GM18873 (cell line): ENCODE measurements around the gene LPA.

Experiments used
- ATAC-seq: cut with Tn5 transposase; IDR thresholded peaks from one replicate; pipeline ENCODE4 v1.9.1; 2021; ENCODE audit warnings: mild to moderate bottlenecking, moderate library complexity, moderate number of reproducible peaks; ENCODE audit not compliant: unreplicated experiment, low FRiP score

Gene LPA

DNA sequence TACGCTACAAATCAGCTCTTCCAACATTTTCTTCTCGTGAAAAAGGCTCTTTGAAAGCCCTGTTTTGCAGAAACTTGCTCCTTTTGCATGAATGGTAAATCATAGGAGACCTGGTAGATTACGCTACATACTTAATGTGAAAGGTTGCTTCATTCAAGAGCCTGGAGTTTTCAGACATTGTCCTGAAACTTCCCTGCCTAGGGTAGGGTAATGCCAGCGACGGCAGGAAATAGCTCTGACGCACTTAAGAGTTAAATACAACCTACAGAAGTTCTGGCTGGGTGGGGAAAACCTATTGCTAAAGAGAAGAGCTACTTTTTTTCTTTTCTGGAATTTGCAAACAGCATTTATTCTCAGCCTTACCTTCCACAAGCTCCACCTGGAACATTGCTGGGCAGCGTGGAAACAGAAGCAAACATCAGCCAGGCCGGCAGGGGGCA, 144.5 kb downstream of the LPA start:
- ATAC-seq = peak; percentile 78

DNA sequence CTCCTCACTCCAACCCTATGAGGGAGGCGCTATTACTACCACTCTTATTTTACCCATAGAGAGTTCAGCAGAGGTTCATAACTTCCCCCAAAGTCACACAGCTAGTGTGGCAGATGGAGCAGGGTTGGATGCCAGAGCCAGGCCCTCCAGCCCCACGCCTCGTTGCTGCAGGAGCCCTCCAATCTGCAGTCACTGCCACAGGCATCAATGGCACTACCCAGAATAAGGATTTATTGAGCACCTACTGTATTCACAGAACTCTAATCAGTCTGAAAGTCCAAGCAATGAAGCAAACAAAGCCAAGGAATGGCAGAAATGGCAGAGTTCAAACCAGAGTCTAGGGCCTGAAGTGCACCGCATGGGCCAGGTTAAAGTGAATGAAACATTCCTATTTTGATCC, 144.9 kb downstream of the LPA start:
- no peak for ATAC-seq

DNA sequence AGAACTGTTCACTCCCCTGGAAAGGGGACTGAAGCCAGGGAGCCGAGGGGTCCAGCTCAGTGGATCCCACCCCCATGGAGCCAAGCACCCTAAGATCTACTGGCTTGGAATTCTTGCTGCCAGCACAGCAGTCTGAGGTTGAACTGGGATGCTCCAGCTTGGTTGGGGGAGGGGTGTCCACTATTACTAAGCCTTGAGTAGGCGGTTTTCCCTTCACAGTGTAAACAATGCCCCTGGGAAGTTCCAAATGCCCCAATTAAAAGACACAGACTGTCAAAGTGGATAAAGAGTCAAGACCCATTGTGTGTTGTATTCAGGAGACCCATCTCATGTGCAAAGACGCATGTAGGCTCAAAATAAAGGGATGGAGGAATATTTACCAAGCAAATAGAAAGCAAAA, 150.2 kb downstream of the LPA start:
- no peak for ATAC-seq

DNA sequence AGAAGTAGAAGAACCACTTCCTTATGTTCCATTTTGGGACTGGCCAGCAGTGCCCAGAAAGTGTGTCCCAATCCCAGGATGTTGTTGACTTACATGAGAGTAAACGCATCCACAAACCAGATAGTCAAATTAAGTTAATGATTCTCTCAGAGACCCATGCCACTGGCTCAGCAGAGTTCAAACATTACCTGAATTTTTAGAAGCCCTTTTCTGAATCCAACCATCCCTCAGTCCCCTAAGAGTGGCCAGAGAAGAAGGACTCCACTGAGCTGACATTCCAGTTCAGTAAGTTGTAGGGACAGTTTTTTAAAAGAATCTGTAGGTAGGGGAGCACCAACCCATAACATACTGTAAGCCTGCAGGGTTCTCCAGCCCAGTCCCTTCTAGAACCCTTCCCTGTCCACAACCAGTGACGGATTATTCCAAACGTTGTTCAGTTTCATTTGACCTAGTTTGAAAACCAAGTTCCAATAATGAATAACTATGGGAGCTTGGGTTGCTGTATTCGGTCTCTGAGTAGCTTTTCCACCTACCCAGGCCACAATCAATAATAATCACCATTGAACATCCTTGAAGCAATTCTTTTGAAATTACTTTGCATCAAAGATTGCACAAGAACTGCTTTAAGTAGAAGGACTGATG, 153.0 kb downstream of the LPA start:
- ATAC-seq = no peak

DNA sequence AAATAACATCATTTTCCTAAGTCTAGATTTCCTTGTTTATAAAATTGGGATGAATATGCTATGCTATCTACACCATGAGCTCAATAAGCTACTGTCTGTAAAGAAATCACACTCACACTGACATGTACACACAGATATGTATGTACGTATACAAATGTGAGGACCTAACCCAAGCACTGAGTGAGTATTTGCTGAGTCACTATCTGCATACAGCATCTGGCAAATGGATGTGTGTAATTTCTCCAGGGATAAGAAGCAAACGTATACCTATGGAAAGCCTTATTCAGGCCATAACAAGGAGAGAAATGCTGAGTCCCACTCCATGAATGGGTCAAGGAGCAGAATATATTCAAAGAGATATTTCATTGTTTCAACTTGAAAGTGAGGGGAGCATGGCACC, 153.9 kb downstream of the LPA start:
- ATAC-seq = no peak

DNA sequence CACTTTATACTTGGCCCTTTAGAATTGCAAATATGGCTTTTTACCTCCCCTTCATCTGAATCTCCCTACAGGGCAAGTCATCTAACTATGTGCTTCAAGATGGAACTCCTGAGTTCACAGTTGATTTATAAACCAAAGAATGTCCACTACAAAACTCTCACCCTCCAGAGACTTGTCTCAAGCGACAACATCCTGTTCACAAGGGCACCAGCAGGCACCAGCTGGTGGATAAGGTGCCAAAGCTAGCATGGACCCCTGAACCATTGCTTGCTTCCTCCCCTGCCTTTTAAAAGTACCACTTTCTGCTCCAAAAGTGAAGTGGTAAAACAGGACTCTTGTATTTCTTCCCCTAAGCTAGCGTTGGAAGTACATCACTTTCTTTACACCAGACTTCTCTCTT, 154.5 kb downstream of the LPA start:
- ATAC-seq = no peak

DNA sequence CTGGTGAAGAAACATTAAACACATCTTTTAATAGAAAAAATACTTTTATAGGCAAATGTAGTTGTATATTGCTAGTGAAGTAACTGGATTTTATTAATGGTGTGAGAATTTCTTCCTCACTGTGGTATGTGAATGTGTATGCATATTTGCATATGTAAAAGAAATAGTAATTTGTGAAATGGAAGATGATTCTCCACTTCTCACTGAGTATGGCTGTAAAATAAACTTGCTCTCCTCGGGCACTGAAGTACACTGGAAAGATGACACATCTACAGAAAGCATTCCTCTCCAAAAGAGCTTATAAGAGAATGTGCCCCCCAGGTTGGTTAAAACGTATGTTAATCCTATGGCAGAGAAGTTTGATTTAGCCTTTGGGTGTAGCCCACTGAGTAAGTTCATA, 155.5 kb downstream of the LPA start:
- no peak for ATAC-seq

DNA sequence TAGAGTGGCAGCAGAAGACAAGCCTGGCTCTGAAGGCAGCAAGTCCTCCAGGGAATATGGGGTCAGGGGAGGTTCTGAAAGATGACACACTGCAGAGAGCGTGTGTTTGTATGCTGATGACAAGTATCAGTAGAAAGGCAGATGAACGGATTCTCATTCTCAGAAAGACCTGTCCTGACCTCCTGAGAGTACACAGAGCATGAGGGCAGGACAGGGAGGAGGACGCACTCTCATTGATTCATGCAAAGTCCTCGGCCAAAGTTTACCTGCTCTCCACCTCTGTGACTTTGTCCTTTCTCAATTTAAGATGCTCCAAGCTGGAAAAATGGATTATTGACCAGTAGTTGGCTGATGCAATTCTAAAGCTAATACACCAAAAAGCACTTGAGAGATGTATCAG, 156.7 kb downstream of the LPA start:
- no peak for ATAC-seq

DNA sequence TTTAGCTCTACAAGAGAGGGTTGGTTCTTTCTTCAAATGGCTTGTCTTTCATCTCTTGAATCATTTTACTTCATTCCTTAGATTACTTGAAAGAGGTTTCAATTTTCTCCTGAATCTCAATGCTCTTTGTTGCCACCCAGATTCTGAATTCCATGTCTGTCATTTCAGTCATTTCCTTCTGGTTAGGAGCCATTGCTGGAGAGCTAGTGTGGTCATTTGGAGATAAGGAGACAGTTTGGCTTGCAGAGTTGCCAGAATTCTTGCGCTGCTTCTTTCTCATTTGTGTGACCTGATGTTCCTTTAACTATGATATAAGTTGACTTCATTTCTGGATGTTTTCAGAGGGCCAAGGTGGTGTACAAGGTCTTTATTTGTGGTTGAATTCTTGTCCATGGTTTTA, 158.1 kb downstream of the LPA start:
- no peak for ATAC-seq

DNA sequence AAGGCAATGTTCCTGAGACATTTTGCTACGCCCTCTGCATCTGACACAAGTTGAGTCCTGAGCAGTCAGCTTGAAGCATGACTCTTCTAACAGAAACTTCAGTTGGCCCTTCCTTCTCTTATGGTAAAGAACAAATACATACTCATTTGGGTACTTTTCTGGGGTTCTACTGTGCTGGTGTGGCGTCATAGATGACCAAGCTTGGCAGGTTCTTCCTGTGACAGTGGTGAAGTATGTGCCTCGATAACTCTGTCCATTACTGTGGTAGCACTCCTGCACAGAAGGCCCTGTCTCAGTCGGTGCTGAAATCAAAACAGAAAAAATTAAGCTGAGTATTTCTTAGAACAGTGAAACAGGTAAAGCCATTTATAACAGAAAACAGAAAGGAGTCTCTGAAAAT, 163.4 kb downstream of the LPA start:
- ATAC-seq = no peak

DNA sequence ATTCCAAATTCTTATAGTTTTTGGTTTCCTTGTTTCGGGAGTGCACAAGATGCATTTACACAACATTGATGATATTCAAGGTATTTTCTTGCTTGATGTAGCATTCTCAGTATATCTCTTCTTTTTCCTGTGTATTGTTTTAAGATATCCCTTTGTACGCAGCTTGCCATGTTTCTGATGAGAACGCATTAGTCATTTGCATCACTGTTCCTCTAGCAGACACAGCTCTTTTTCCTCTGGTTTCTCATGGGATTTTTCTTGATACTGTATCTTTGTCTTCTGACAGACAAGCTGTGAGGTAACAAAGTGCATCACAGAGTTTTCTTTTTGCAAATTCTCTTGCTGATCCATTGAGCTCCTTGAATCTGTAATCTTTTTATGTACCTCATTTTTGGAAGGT, 169.5 kb downstream of the LPA start:
- ATAC-seq = no peak

DNA sequence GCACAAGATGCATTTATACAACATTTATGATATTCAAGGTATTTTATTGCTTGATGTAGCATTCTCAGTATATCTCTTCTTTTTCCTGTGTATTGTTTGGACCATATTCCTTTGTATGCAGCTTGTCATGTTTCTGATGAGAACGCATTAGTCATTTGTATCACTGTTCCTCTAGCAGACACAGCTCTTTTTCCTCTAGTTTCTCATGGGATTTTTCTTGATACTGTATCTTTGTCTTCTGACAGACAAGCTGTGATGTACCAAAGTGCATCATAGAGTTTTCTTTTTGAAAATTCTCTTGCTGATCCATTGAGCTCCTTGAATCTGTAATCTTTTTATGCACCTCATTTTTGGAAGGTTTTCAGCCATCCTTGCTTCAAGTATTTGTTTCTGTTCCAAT, 175.0 kb downstream of the LPA start:
- no peak for ATAC-seq

DNA sequence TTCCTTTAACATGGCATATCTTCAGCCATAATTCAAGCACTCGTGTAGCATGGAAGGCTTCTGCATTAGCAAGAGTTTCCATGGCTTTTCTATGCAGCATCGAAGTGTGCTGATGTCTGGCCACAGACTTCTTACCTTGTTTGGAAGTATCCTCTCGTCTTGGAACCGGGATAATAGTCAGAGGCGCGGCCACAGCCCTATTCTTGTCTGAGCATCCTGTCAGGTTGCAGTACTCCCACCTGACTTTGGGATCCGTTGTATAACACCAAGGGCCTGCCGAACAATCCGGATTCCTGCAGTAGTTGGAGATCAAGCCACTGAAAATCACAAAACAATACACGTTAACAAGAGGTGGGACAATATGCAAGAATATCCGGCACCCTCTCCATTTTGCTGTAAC, 177.0 kb downstream of the LPA start:
- ATAC-seq = no peak
